ENCODE measurements around the gene GLB1L2. TPM values are rescaled to one million over a fixed set of nuclear protein-coding genes. Genes with fewer than 3 reads are reported as not detected.

The GLB1L2 gene
- total RNA-seq, 1 experiment from 2014 or later: 27.1 TPM

GRCh38 chr11:134372961-134373360 is 41.2 kb downstream of the GLB1L2 start:
- H3K9me3 ChIP-seq (ENCODE audit: control insufficient read depth in 1 of 2, insufficient read depth in 1 of 2, low read depth in 1 of 2, low read length in 2 of 2): no peaks in the 10 kb centered on the region
- H3K27me3 ChIP-seq (ENCODE audit: insufficient read depth, low read length): no peaks in the 10 kb centered on the region
- H3K36me3 ChIP-seq (ENCODE audit: control insufficient read depth in 1 of 2, insufficient read depth in 2 of 2, low read length in 2 of 2): no peaks in the 10 kb centered on the region
- no peak overlapping the region for H2AFZ ChIP-seq (ENCODE audit: low read depth, low read length, poor library complexity, severe bottlenecking)
- no TSS peak for BruUV-seq (replicated peaks)
- H3K9me2 ChIP-seq (ENCODE audit: insufficient read depth): no peaks in the 10 kb centered on the region
- ATAC-seq (no peak), DNase-seq (ENCODE audit: low read depth, low spot score) (no peak)
- no peak overlapping the region for H3K4me3 ChIP-seq (replicated peaks in 1 of 2; ENCODE audit: low read depth in 1 of 2, low read length in 2 of 2)
- H3K27ac ChIP-seq (ENCODE audit: low read depth, low read length): no peak overlapping the region
- H3K79me2 ChIP-seq (ENCODE audit: insufficient read depth, low read length): no peaks in the 10 kb centered on the region
- CTCF ChIA-PET: no interaction called here
- H3K9ac ChIP-seq (ENCODE audit: low read length): no peak overlapping the region
- TF ChIP-seq SRF (IDR thresholded peaks at IDR 0.05; ENCODE audit: low read depth) (no peak), FOSL1 (IDR thresholded peaks at IDR 0.05; ENCODE audit: low read depth) (no peak), CEBPB (IDR thresholded peaks at IDR 0.05; ENCODE audit: low read depth) (no peak), EZH2phosphoT487 (IDR thresholded peaks at IDR 0.05; ENCODE audit: borderline replicate concordance) (no peak), ELF1 (IDR thresholded peaks at IDR 0.05; ENCODE audit: borderline replicate concordance, low read depth) (no peak), JUND (IDR thresholded peaks at IDR 0.05) (no peak), EZH2 (IDR thresholded peaks at IDR 0.05) (no peak), YY1 (IDR thresholded peaks at IDR 0.05; ENCODE audit: extremely low read depth, insufficient replicate concordance, low read depth, low read length) (no peak), POLR2A (IDR thresholded peaks at IDR 0.05; ENCODE audit: borderline replicate concordance, extremely low read depth, insufficient read depth, insufficient read length) (no peak), SIN3A (IDR thresholded peaks at IDR 0.05; ENCODE audit: low read depth) (no peak), CBX3 (IDR thresholded peaks at IDR 0.05; ENCODE audit: low read depth) (no peak), ZNF274 (IDR thresholded peaks at IDR 0.05; ENCODE audit: low read depth, low read length) (no peak), REST (IDR thresholded peaks at IDR 0.05; ENCODE audit: low read depth) (no peak), ZBTB33 (IDR thresholded peaks at IDR 0.05; ENCODE audit: extremely low read depth, insufficient replicate concordance, low read length) (no peak), RAD21 (IDR thresholded peaks at IDR 0.05; ENCODE audit: low read depth) (no peak), POLR2AphosphoS5 (IDR thresholded peaks at IDR 0.05; ENCODE audit: low read depth, low read length) (no peak), EGR1 (IDR thresholded peaks at IDR 0.05; ENCODE audit: low read depth) (no peak)
- TF ChIP-seq, protein P1, sequence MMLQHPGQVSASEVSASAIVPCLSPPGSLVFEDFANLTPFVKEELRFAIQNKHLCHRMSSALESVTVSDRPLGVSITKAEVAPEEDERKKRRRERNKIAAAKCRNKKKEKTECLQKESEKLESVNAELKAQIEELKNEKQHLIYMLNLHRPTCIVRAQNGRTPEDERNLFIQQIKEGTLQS (IDR thresholded peaks at IDR 0.05): no peak
- intact Hi-C loops (cut with micrococcal nuclease): no loop called here
- no peaks in the 10 kb centered on the region for H3K4me1 ChIP-seq (ENCODE audit: control insufficient read depth in 1 of 2, insufficient read depth in 2 of 2, low read length in 2 of 2)
- RAD21 ChIA-PET (ENCODE audit: low non-redundant PET in 1 of 2, low total read pairs in 2 of 2, uncharacterized antibody in 2 of 2, unreplicated experiment in 2 of 2): no interaction called here
- POLR2A ChIA-PET: no interaction called here
- no peaks in the 10 kb centered on the region for H4K20me1 ChIP-seq (ENCODE audit: insufficient read depth)
- H3K4me2 ChIP-seq (ENCODE audit: low read length): no peak overlapping the region

Data from HCT116 (cell line).